ENCODE results near the gene GLB1L3.
"Not testable (repeated sequence)": the region's sequence is repeated elsewhere in the genome, so short reads cannot be mapped to it uniquely, and the experiment has no call there.

The GLB1L3 gene

DNA sequence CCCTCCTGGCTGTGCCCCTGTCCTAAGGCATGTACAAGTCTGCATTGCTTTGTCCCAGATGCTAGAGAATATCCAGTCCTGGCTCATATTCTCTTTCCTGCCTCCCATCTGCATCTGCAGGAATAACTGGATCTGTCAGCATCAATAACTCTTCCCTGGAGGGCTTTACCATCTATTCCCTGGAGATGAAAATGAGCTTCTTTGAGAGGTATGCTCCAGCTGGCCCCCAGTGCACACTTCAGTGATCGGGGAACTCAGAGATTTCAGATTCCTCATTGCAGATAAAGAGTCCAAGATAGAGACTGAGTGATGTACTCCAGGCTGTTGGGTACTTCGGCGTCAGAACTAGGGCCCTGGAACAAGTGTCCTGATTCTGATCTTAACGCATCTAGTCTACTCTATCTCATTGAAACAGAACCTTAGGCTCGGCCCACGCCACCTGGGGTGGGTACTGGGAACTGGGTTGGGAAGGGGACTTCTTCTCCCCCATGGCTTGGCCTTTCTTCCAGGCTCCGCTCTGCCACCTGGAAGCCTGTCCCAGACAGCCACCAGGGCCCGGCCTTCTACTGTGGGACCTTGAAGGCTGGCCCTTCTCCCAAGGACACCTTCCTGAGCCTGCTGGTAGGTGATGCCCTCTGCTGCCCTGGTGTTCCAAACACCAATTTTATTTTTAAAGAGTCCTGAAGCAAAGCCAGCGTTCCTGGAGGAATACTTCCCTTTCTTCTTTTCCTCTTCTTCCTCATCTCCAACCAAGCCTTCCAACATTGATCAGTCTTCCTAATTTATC is 37.8 kb downstream of the GLB1L3 start:
- TF ChIP-seq, protein P1, sequence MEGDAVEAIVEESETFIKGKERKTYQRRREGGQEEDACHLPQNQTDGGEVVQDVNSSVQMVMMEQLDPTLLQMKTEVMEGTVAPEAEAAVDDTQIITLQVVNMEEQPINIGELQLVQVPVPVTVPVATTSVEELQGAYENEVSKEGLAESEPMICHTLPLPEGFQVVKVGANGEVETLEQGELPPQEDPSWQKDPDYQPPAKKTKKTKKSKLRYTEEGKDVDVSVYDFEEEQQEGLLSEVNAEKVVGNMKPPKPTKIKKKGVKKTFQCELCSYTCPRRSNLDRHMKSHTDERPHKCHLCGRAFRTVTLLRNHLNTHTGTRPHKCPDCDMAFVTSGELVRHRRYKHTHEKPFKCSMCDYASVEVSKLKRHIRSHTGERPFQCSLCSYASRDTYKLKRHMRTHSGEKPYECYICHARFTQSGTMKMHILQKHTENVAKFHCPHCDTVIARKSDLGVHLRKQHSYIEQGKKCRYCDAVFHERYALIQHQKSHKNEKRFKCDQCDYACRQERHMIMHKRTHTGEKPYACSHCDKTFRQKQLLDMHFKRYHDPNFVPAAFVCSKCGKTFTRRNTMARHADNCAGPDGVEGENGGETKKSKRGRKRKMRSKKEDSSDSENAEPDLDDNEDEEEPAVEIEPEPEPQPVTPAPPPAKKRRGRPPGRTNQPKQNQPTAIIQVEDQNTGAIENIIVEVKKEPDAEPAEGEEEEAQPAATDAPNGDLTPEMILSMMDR (IDR thresholded peaks at IDR 0.05; ENCODE audit: low read depth, low read length, missing control alignments) = no peak
- Histone ChIP-seq H3K36me3 (replicated peaks) (no peaks in the 10 kb centered on the region), H3K27ac (no peak overlapping the region), H3K4me3 (ENCODE audit: low read depth, low read length) (no peak overlapping the region), H3K27me3 (replicated peaks) (no peaks in the 10 kb centered on the region)
- in situ Hi-C loops (cut with HindIII; ENCODE audit: low pct_ligation_motif_present, low sequenced_read_pairs) = no loop called here
- DNase-seq = no peak

DNA sequence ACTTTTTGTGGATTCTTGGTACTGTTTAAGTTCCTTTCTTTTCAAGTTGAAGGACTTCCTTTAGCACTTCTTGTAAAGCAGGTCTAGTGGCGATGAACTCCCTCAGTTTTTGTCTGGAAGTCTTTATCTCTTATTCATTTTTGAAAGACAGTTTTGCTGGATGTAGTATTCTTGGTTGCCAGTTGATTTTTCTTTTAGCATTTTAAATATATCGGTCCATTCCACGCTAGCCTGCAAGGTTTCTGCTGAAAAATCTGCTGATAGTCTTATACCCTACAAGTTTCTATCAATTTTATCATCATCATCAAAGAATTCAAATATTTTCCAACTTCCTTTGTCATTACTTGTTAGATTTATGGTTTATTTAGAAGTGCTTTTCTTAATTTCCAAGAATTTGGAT is 40.9 kb downstream of the GLB1L3 start:
- in situ Hi-C loops (cut with HindIII; ENCODE audit: low pct_ligation_motif_present, low sequenced_read_pairs) = no loop called here
- DNase-seq = no peak
- TF ChIP-seq, protein P1 (IDR thresholded peaks at IDR 0.05; ENCODE audit: low read depth, low read length, missing control alignments) = no peak
- H3K36me3 ChIP-seq (replicated peaks) = no peaks in the 10 kb centered on the region
- H3K27me3 ChIP-seq (replicated peaks) = no peaks in the 10 kb centered on the region
- H3K4me3 ChIP-seq (ENCODE audit: low read depth, low read length) = no peak overlapping the region
- H3K27ac ChIP-seq = no peak overlapping the region

DNA sequence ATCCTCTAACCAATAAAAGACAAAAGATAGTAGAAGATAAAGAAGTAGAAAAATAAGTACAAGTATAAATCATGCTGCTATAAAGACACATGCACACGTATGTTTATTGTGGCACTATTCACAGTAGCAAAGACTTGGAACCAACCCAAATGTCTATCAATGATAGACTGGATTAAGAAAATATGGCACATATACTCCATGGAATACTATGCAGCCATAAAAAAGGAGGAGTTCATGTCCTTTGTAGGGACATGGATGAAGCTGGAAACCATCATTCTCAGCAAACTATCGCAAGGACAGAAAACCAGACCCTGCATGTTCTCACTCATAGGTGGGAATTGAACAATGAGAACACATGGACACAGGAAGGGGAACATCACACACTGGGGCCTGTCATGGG is 45.2 kb downstream of the GLB1L3 start:
- in situ Hi-C loops (cut with HindIII; ENCODE audit: low pct_ligation_motif_present, low sequenced_read_pairs); H3K4me3 ChIP-seq (ENCODE audit: low read depth, low read length); DNase-seq; H3K27ac ChIP-seq; H3K36me3 ChIP-seq (replicated peaks); H3K27me3 ChIP-seq (replicated peaks): not testable (repeated sequence)

DNA sequence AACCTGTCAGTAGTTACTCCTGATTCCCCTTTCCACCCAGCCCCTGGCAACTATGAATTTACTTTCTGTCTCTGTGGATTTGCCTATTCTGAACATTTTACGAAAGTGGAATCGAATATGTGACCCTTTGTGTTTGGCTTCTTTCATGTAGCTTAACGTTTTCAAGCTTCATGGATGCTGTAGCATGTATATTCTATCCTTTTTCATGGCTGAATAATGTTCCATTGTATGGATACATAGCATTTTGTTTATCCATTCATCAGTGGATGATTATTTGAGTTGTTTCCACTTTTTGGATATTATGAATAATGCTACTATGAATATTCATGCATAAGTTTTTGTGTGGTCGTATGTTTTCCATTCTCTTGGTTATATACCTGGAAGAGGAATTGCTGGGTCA is 46.4 kb downstream of the GLB1L3 start:
- DNase-seq = no peak
- H3K27me3 ChIP-seq (replicated peaks) = no peaks in the 10 kb centered on the region
- in situ Hi-C loops (cut with HindIII; ENCODE audit: low pct_ligation_motif_present, low sequenced_read_pairs) = no loop called here
- H3K36me3 ChIP-seq (replicated peaks) = no peaks in the 10 kb centered on the region
- H3K27ac ChIP-seq = no peak overlapping the region
- no peak overlapping the region for H3K4me3 ChIP-seq (ENCODE audit: low read depth, low read length)
- TF ChIP-seq, protein P1 (IDR thresholded peaks at IDR 0.05; ENCODE audit: low read depth, low read length, missing control alignments) = no peak

DNA sequence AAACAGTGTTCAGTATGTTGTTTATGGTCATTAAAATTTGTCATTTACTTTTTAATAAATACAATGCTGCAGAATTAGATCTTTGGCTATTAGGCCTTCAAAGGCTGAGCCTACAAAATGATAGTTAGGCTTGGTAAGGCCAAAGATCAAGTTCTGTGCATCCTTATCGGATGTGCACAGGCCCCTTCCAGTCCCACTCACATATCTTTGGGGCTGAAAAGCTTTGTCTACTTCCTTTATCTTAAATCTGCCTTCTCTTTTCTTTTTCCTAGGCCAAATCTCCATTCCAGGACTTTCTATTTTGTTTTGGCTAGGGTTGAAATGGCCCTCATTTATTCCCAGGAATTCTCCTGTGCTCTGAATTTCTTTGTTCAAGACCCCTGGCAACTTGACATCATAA is 52.3 kb downstream of the GLB1L3 start:
- no peak overlapping the region for H3K4me3 ChIP-seq (ENCODE audit: low read depth, low read length)
- in situ Hi-C loops (cut with HindIII; ENCODE audit: low pct_ligation_motif_present, low sequenced_read_pairs) = no loop called here
- H3K36me3 ChIP-seq (replicated peaks) = no peaks in the 10 kb centered on the region
- DNase-seq = no peak
- TF ChIP-seq, protein P1 (IDR thresholded peaks at IDR 0.05; ENCODE audit: low read depth, low read length, missing control alignments) = no peak
- peaks cover 9% of the 10 kb centered on the region for H3K27me3 ChIP-seq (replicated peaks)
- no peak overlapping the region for H3K27ac ChIP-seq

DNA sequence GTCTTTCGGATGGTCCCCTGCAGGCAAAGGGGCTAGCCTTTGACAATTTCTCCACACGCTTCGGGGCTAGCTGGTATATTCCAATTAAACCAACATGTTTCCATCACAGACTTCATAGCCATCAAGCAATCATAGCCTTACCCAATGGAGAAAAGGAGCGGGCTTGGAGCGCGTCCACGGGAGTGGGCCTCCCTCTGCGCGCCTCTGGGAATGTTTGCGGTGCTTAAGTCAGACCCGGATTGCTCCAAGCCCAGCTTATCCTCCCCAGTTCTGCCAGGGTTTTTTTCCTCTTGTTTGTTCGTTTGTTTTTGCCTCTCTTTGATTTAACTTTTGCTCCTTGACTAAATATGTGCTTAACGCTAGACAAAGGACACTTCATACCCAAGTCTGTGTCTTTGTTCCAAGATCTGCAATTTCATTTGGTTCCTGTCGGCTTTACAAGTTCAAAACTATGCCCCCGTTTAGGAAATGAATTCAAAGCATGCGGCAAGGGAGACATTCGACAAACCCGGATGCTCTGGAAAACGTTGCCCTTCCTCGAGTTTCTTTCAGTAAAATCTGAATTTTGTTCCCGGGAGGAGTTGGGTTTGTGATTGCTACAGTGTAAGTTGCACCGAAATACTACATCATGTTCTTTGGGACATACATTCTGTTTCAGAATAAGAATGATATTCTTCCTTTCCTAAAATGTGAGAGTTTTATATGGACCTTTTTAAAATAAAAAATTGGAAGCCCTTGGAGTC is 54.6 kb downstream of the GLB1L3 start:
- H3K27ac ChIP-seq = no peak overlapping the region
- no peak for DNase-seq
- peaks cover 9% of the 10 kb centered on the region for H3K27me3 ChIP-seq (replicated peaks)
- TF ChIP-seq, protein P1 (IDR thresholded peaks at IDR 0.05; ENCODE audit: low read depth, low read length, missing control alignments) = no peak
- in situ Hi-C loops (cut with HindIII; ENCODE audit: low pct_ligation_motif_present, low sequenced_read_pairs) = no loop called here
- H3K36me3 ChIP-seq (replicated peaks) = no peaks in the 10 kb centered on the region
- no peak overlapping the region for H3K4me3 ChIP-seq (ENCODE audit: low read depth, low read length)
